ENCODE results near the gene GRIK4.
A peak's percentile ranks its signal among the peaks of the same experiment; 100 is the strongest.

Gene GRIK4

DNA sequence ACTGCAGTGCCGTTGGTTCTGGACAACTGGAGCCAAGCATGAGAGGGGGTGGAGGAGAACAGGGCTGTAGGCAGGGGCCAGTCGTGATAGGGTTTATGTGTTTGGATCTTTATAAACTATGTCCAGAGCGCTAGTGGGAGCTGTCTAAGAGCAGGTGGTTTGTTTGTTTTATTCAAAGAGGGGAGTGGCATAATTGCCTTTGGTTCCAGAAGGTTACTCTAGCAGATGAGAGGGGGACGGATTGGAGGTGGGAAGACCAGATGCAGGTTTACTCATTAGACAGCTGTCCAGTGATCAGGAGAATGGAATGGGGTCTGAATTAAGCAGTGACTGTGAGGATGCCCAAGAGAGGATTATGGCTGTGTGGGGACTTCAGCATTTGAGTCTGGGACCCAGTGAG, 403.1 kb downstream of the GRIK4 start:
- DNase-seq (ENCODE audit: low read depth in 2 of 2) = no peak

DNA sequence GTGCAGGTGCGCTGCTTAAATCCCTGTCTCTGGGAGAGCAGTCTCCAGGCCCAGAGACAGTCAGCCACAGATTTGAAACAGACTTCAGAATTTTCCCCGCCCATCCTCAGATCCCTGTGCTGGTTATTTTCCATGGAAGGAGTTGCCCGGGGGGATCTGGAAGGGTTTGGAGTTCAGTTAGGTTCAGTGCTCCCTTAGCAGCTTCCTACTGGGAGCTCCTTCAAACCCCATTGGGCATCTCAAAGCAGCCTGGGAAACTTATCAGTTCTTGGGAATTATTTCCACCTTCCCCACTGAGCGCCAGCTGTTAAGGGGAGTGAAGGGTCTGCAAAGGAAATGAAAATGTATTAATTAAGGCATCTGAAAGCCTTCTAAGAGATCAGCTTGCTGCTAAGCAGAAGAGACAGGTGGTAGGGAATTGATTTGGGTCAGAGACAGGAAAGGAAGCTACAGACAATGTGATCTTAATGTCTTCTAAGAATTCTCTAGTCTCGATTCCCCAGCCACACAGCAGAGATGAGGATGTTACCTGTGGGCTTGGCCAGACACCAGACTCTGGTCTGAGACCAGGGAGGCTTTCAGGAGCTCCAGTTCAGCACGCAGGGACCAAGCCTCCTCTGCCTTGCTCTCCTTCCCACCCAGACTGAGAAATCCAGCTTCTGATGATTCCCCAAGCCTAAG, 406.2 kb downstream of the GRIK4 start:
- no peak for DNase-seq (ENCODE audit: low read depth in 2 of 2)

DNA sequence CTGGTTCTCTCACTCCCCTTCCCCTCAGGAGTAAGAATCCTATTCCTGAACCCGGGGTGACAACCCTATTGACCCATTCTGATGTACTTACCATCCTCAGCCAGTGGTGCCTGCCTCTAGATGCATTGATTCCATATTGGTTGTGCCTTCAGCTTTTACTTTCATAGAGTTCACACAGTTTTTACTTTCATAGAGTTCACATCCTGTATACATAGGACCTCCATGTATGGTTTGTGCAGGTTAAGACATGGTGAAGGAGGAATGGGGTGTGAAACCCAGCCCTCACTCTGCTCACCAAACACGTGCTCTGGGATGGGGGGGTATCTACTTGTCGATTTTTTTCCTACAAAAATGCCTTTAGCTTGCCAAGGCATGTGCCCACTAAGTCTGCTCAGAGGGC, 406.7 kb downstream of the GRIK4 start:
- no peak for DNase-seq (ENCODE audit: low read depth in 2 of 2)

DNA sequence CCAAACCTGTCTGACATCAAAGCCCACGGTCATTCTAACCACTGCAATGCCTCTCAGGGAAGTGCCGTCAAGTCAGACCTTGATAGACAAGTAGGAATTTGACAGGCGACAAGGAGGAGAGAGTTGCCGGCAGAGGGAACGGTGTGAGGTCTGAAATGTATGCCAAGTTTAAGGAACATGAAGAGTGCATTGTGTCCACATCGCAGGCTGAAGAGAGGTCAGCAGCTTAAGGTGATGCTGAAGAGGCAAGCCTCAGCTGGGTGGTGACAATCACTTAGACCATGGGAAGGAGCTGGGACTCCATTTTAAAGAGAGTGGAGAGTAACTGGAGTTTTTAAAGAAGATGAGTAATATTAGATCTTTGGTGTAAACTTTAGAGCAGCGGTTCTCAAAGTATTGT, 407.5 kb downstream of the GRIK4 start:
- DNase-seq (ENCODE audit: low read depth in 2 of 2) = no peak

DNA sequence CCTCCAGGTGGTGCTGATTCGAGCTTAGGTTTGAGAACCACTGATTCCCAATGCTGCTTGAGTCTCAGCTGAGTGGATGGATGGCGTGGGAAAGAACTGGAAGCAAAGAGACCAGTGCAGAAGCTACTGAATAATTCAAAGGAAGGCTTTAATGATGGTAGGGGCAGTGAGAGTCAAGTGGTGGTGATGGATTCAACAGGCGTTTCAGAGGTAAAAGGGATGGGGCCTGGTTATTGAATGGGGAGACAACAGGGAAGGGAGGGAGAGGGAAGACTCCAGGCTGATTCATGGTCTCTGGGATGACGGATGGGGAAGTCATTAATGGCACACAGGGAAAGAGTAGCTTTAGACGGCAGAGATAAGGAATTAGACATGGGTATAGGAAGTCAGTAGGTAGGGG, 408.0 kb downstream of the GRIK4 start:
- no peak for DNase-seq (ENCODE audit: low read depth in 2 of 2)

DNA sequence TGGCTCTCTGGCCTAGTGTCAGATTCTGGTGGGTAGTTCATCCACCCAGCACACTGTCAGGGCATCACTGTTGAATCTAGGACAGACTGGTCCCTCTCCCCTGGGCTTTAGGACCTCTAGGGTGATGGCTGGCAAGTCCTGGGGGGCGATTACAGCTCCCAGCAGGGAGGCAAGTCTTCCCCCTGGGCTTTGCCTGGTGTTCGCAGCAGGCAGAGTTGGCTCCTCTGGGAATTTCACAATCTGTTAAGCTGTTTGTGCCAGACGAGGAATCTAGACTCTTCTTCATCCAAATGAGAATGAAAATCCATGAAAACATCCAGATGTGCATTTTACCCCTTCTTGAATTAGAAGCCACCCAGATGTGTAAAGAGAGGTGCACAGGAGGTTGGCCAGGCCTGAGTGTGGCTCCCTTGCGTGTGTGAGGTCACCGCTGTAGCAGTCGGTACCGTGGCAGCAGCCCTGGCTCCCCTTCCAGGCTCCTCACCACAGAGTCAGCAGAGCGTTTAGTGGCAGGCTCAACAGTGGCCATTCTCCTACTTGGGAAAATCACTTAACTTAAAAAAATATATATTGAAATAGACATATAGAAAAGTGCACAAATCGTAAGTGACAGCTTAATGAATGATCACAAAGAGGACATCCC, 412.4 kb downstream of the GRIK4 start:
- no peak for DNase-seq (ENCODE audit: low read depth in 2 of 2)

DNA sequence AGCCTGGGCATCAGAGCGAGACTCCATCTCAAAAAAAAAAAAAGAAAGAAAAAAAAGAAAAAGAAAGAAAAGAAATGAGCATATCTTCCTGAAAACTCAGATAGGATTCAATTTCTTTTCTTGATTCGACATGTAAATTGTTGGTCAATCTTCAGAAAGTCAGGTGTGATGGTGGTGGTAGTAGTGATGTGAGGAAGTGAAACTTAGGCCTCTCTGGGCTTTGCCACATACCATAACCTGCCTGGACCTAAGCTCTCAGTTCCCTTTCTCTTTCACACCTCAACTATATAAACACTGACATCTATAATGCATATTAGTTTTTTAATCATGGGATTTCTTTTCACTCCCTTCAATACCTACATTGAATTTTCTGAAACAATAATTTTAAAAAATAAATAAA, 414.4 kb downstream of the GRIK4 start:
- no peak for DNase-seq (ENCODE audit: low read depth in 2 of 2)

DNA sequence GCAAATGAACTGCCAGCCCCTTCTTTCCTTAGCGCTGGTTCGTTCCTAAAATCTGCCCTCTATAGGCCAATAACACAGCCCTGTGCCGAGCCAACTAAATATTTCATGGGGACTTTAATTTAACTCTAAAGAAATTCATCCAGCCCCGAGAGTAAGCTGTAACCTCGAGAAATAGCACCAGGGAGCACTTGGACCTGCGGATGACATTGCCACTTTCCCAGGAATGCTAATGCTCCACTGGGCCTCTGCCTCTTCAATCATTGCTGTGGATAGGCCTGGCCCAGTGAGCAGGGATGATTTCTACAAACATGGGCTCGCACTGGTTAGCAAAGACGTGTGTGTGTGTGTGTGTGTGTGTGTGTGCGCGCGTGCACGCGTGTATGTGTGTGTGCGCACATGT, 417.1 kb downstream of the GRIK4 start:
- no peak for DNase-seq (ENCODE audit: low read depth in 2 of 2)

DNA sequence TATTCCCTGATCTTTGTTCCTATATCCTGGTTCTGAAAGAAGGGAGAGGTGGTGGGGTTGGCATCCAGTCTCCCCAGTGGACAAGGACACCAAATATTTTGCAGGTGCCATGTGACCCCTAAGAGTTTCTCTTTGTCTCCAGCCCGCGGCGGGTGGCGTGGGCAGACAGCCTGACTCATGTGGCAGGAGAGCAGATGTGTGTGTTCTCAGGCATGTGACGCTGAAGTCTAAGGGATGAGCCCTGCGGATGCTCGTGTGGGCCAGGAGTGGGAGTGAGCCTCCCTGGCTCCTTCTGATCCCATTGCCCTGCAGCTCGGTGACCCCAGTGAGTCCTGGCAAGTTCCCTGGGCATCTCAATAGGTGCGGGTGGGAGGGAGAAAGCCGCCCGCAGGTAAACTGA, 417.5 kb downstream of the GRIK4 start:
- no peak for DNase-seq (ENCODE audit: low read depth in 2 of 2)

DNA sequence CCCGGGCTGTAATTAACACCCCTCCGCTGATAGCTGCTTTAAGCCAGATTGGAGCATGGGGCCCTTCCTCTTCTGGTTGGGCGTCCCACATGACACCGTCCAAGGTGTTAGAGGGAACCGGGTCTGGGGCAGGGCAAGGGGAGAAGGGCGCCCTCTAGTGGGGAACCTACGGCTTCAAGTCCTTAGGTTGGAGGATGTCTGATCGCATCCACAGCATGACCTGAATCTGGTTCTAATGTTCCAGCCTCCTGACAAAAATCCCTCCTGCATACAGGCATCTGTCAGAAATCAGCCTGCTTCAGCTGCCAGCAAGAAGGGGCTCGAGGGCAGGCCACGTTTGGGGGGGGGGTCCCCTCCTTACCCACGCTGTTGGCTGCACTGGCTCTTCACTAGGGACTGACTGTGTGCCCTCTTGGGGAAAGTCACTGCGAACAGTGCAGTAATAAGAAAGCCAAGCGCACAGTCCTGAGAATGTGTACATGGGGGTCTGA, 418.2 kb downstream of the GRIK4 start:
- DNase-seq (ENCODE audit: low read depth in 2 of 2) = no peak

DNA sequence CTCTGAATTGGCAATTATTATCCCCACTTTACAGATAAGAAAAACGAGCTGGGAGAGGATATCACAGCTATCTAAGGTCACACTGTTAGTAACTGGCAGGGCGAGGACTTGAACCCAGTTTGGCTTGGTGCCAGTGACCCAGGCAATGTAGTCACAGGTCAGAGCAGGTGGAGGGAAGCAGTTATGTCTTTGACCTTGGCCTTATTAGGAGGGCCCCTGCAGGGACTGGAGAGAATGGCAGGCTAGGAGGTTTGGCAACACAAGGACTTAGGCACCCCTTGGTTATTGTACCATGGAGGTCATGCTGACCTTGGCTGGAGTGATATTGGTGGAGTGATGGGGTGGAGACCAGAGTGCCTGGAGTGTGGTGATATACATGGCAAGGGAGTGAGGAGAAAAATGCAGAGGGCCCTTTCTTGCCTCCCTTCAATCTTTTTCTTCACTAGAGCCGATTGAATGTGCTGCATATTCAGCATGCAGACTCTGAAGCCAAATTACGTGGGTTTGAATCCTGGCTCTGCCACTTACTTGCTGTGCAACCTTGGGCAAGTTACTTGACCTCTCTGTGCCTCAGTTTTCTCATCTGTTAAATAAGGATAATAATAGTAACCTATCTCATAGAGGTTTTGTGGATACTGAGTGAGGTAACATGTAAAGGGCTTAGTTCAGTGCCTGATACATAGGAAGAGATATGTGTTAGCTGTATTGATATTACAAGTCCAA, 419.7 kb downstream of the GRIK4 start:
- DNase-seq (ENCODE audit: low read depth in 2 of 2) = no peak

DNA sequence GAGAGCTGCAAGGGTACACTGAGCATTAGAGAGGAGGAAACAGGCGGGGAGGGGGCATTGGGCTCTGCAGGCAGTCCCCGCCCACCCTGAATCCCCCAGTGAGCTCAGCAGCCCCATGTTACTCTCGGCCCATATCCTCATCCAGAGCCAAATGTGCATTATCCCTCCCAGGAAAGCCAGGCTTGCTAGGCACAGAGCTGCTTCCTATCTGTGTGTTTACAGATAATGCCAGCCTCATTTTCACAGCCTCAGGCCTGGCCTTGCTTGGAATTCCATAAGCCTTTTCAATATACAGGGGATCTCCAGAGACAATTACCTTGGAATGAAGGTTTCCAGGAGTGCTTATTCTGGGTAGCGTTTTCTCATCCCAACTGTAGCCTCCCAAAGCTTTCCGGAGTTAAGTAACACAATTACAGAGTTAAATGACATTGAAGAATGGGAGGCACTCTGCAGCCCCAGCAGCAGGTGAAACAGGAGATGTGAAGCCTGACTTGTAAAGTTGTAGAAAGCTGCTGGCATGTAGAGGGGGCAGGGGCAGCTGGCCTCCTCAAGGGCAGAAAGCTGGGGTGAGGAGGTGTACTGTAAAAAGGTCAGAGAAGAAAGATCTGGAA, 420.9 kb downstream of the GRIK4 start:
- DNase-seq (ENCODE audit: low read depth in 2 of 2) = no peak

DNA sequence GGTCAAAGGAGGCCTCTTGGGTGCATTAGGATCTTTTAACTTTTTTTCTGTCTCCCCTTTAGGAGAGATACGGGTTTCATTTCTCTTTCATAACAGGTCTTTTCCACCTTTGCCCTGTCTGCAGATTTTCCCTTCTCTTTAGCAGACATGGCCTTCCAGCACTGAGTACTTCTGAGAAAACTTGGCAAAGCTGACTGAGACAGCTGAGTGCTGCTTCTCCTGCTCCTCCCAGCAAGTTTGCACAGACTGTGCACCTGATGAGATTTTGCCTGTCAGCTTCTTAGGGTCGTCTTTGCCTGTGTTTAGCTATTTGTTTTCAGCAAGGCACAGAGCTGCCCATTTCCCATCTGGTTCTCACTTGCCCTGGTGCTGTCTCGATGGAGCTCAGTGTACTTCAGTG, 424.8 kb downstream of the GRIK4 start:
- no peak for DNase-seq (ENCODE audit: low read depth in 2 of 2)

DNA sequence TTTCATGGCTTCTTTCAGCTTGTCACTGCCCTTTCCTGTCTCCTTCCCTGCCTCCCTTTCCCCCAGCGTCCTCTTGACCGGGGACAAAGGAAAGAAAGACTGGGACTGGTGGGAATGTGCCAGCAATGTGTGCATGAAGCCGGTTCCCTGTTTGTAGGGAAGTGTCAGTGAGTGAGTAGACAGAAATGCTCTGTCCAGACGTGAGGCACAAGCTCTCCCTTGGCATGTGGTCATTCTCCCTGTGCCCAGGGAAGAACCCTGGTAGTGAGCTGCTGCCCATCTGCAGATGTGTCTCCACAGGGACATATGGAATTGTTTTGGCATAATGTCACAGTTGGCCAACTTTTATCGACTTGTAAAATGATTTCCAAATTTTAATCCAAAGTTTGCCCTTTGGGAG, 426.0 kb downstream of the GRIK4 start:
- DNase-seq (ENCODE audit: low read depth in 2 of 2) = no peak

DNA sequence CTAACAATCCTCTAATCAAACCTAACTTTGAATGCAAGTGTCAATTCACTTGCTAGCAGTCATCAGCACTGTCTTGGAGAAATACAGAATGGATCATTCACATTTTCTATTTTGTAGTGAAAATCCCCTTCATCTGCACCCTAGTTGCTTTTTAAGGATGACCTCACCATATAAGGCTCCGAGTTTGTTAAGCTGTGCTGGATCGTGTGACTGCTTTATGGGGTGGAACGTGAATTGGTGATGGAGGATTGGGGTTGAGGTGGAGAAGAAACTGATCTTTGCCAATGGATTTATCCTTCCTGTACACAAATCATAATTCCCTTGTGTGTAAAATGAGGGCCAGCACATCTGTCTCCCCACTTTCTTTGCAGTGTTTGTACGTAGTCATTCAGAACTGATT, 426.7 kb downstream of the GRIK4 start:
- DNase-seq (ENCODE audit: low read depth in 2 of 2) = no peak

DNA sequence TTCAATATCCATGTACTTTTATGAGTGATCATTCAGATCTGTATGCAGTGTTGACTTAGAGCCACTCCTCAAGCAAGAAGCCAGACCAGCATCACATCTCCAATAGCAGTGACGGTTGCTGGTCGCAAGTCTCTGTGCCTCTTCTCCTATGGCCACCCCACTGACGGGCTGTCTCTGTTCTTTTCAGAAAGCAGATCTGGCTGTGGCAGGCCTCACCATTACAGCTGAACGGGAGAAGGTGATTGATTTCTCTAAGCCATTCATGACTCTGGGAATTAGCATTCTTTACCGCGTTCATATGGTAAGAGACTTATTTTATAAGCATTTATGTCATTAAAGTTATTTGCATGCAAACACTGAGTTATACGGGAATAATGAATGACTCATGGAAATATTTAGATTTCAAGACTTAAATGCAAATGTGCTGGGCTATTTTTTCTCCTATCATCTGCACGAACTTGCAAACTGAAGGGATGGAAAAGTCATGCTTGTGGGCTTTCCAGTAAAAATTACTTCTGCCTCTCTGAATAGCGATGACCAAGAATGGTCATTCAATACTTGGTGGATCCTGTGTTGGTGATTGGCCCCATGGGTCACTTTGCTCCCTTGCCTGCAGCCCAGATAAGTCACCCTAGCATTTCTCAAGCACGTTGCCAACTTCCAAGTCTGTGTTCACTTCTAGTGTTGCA, 428.8 kb downstream of the GRIK4 start:
- DNase-seq (ENCODE audit: low read depth in 2 of 2) = no peak

DNA sequence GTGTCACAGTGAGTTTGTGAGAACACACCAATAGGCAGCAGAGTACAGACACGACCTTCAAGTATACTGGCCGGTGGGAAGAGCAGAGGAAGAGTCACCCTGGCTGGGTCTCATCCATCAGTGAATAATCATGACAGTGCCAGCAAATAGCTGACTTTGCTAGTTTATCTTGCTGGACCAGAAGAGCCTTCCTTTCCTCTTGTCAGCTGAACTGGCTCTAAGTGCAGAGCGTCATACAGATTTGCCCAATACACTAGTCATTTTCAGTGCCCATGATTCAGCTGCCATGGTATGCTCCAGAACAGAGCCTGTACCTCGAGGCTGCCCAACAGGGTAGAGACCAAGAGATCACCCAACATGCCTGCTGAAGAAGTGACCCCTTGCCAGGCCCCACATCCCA, 429.5 kb downstream of the GRIK4 start:
- DNase-seq (ENCODE audit: low read depth in 2 of 2) = no peak

DNA sequence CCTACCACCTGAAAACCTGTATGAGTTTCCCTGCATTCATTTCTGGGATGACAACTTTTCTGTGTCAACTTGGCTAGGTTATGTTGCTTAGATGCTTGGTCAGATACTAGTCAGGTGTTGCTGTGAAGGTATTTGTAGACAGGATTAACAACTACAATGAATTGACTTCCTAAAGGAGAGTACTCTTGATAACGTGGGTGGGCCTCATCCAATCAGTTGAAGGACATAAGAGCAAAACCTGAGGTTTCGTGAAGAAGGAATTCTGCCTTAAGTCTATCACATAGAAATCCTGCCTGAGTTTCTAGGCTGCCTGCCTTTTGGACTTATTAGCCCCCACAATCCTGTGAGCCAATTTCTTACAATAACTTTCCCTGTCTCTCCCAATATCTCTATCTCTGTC, 431.2 kb downstream of the GRIK4 start:
- DNase-seq (ENCODE audit: low read depth in 2 of 2) = no peak

DNA sequence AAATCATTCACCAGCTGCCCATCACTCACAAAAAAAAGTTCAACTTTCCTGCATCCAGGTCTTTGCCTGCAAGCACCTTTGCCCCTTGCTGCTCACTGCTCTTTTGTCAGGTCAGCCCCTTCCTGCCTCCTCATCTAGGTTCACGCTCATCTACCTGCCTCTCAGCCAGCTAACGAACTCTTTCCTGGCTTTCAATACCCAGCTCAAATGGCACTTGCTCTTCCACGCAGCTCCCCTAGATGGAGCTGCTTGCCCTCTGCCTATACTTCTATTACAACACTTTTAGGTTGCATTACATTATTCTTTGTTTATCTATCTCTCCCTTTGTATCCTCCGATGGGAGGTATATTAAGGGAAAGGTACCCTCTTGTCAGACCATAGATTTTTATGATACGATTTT, 433.5 kb downstream of the GRIK4 start:
- no peak for DNase-seq (ENCODE audit: low read depth in 2 of 2)

DNA sequence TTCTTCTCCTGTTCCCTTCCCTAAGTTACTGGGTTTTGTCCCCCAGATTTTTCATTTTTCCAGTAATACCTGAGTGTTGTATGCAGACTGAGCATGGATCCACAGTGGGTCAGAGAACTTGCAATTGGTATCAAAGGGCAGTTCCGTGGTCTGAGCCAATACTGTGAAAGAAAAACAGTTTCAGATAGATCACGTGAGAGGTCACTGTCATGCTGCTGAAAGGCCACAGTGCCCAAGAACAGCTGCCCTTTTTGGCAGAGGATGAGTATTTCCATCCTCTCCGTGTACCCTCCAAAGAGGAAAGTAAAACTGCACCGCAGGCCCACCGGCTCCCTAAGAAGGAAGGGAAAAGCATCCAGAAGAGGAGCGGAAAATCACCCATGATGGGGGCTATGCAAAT, 439.3 kb downstream of the GRIK4 start:
- no peak for DNase-seq (ENCODE audit: low read depth in 2 of 2)

DNA sequence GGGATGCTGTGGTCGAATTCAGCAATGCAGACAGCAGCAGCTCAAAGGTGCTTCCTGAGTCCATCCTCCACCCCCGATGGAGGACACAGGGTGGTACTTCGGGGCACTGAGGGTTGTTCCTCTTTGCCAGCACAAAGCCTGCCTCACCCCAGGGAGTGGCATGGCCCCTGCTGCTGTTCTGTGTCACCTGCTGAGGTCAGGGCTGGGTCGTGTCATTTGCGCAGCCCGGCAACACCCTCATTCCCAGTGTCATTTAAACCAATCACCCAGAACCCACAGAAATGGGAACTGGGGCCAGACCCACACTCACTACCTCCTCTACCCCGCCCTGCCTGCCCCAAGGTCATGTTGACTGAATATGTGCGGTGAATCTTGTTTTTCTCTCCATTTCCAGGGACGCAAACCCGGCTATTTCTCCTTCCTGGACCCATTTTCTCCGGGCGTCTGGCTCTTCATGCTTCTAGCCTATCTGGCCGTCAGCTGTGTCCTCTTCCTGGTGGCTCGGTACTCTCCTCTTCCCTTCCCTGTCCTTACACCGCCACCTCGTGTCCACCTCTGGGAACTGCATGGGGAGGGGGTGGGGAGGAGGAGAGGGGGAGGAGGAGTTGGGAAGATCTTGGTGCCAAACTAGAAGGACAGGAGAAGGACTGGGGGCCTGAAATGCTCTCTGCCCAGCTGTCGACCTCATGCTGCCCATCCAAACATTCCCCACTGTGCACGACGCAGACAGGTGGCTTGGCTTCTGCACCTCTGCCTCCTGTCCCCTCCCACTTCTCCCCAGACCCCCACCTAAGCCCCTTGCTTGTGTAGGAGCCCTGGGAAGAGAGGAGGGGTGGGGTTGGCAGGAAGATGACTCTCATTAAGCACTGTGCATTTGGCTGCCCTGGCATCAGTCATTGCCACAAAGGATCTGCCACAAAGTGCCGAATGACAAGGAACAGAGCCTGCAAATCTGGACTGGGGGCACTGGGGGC, 441.2 kb downstream of the GRIK4 start:
- peak; percentile 47 for DNase-seq (ENCODE audit: low read depth in 2 of 2)
